ENCODE results near the gene YBX3.

Gene YBX3

GRCh38 chr12:10722905-10723746, at the start of gene YBX3:
TSS of gene YBX3 (minus strand) at chr12:10723323. CDS start at chr12:10723111, 212 bp downstream.
- peak; percentile 83 for DNase-seq (ENCODE audit: low read depth)
- H3K4me3 ChIP-seq (ENCODE audit: low read depth, low read length): peak within 1 kb of the TSS; percentile 89
- peak; percentile 13 for TF ChIP-seq CTCF (conservative IDR thresholded peaks at IDR 0.05; ENCODE audit: low read depth, low read length)

- H3K4me3 ChIP-seq (ENCODE audit: low read depth, low read length): no peak overlapping the region
- DNase-seq (ENCODE audit: low read depth): peak; percentile 73
- TF ChIP-seq CTCF (conservative IDR thresholded peaks at IDR 0.05; ENCODE audit: low read depth, low read length): peak; percentile 68
Measured at GRCh38 chr12:10771132-10771733, 48.1 kb upstream of the YBX3 start.

- no peak overlapping the region for H3K4me3 ChIP-seq (ENCODE audit: low read depth, low read length)
- DNase-seq (ENCODE audit: low read depth): no peak
- TF ChIP-seq CTCF (conservative IDR thresholded peaks at IDR 0.05; ENCODE audit: low read depth, low read length): no peak
Measured at GRCh38 chr12:10759657-10760056, 36.5 kb upstream of the YBX3 start.

GRCh38 chr12:10756194-10756593, 33.1 kb upstream of the YBX3 start:
- no peak overlapping the region for H3K4me3 ChIP-seq (ENCODE audit: low read depth, low read length)
- TF ChIP-seq CTCF (conservative IDR thresholded peaks at IDR 0.05; ENCODE audit: low read depth, low read length): no peak
- no peak for DNase-seq (ENCODE audit: low read depth)

- peak; percentile 83 for DNase-seq (ENCODE audit: low read depth)
Measured at GRCh38 chr12:10753059-10753458, 29.9 kb upstream of the YBX3 start.

GRCh38 chr12:10750385-10750727, 27.2 kb upstream of the YBX3 start:
- no peak for DNase-seq (ENCODE audit: low read depth)
- TF ChIP-seq CTCF (conservative IDR thresholded peaks at IDR 0.05; ENCODE audit: low read depth, low read length): no peak
- H3K4me3 ChIP-seq (ENCODE audit: low read depth, low read length): no peak overlapping the region

More at GRCh38 chr12:10753059-10753458, 29.9 kb upstream of the YBX3 start:
- no peak for TF ChIP-seq CTCF (conservative IDR thresholded peaks at IDR 0.05; ENCODE audit: low read depth, low read length)
- no peak overlapping the region for H3K4me3 ChIP-seq (ENCODE audit: low read depth, low read length)

All from choroid plexus epithelial cell (primary cell).